Osteoblast (primary cell): ENCODE measurements around the gene KLHL21. TPM values are rescaled to one million over a fixed set of nuclear protein-coding genes. Genes with fewer than 3 reads are reported as not detected.

Source experiments
- DNase-seq: peaks from one replicate; pipeline ENCODE4 v3.0.0; 2011; ENCODE audit warnings: low spot score, mixed read lengths; ENCODE audit not compliant: insufficient read length; ENCODE audit errors: missing footprints
- H2AFZ ChIP-seq: 2 replicates; pipeline ENCODE4 v1.6.0; 2011; ENCODE audit warnings: mild to moderate bottlenecking, low read length
- H3K27ac ChIP-seq: 2 replicates; pipeline ENCODE4 v1.5.1; 2011; ENCODE audit warnings: mild to moderate bottlenecking, low read depth, low read length, moderate library complexity
- H3K27me3 ChIP-seq: 2 replicates; pipeline ENCODE4 v1.6.0; 2012; ENCODE audit warnings: mild to moderate bottlenecking, control low read depth, inconsistent platforms, low read length, moderate library complexity; ENCODE audit not compliant: insufficient read depth
- H3K36me3 ChIP-seq: 2 replicates; pipeline ENCODE4 v1.5.1; 2011; ENCODE audit warnings: mild to moderate bottlenecking, low read length, control low read depth, moderate library complexity; ENCODE audit not compliant: insufficient read depth
- H3K4me1 ChIP-seq: 2 replicates; pipeline ENCODE4 v1.5.1; 2011; ENCODE audit warnings: mild to moderate bottlenecking, low read length, control low read depth, moderate library complexity; ENCODE audit not compliant: insufficient read depth
- H3K4me2 ChIP-seq: 2 replicates; pipeline ENCODE4 v1.6.0; 2011; ENCODE audit warnings: mild to moderate bottlenecking, low read length; ENCODE audit not compliant: insufficient read depth
- H3K4me3 ChIP-seq: fragments of 200-600 bp; sonication (generic); 3 replicates; pipeline ENCODE4 v1.5.1; 2012; ENCODE audit warnings: mild to moderate bottlenecking, low read length, inconsistent platforms; ENCODE audit not compliant: insufficient read depth
- H3K79me2 ChIP-seq: 2 replicates; pipeline ENCODE4 v1.6.0; 2012; ENCODE audit warnings: mild to moderate bottlenecking, low read length, control low read depth, inconsistent platforms; ENCODE audit not compliant: insufficient read depth
- H3K9me3 ChIP-seq: 2 replicates; pipeline ENCODE4 v1.5.1; 2011; ENCODE audit warnings: low read depth, low read length, control low read depth
- H4K20me1 ChIP-seq: 2 replicates; pipeline ENCODE4 v1.6.0; 2012; ENCODE audit warnings: mild to moderate bottlenecking, low read length, control low read depth; ENCODE audit not compliant: insufficient read depth
- total RNA-seq: library from RNA; depleted of rRNA; stranded (reverse); fragments of >200 nt; gene quantifications from 2 replicates; pipeline ENCODE4 v1.2.3, GENCODE V29; 2012
- TF ChIP-seq, protein P1 (sequence below): IDR thresholded peaks from 2 replicates; pipeline ENCODE4 v1.5.1; 2011; ENCODE audit warnings: mild to moderate bottlenecking, low read depth, low read length, moderate library complexity; ENCODE audit errors: extremely low read depth

Gene KLHL21
- total RNA-seq, 1 donor: 86.1 TPM

DNA sequence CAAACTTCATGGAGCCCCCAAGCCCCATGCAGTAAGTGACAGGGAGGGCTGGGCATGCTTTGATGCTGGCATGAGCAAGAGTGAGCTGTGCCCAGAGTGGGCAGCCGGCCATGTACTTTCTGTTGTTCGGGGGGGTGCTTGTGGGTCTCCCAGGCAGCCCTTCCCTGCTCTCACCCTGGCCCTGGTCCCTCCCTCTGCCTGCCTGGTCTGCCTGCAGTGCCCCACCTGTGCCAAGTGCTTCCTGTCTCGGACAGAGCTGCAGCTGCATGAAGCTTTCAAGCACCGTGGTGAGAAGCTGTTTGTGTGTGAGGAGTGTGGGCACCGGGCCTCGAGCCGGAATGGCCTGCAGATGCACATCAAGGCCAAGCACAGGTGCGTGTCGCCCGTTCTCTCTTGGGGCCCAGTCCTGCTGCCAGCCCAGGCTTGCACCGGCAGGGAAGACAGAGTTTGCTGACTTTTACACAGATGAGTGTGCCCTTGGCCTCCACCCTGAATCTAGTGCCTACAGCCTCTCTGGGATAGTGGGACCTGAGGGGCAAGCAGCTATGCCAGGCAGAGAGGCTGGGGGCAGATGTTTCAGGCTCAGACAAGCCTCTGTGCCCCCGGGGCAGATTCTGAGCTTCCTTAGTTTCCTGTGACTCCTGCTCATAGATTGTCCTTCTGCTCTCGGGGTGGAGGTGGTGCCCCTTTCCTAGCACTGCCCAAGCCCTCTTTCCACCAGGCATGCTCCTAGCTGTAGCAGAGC, 15.2 kb downstream of the KLHL21 start:
- peaks cover 29% of the 10 kb centered on the region for H3K79me2 ChIP-seq
- TF ChIP-seq, protein P1, sequence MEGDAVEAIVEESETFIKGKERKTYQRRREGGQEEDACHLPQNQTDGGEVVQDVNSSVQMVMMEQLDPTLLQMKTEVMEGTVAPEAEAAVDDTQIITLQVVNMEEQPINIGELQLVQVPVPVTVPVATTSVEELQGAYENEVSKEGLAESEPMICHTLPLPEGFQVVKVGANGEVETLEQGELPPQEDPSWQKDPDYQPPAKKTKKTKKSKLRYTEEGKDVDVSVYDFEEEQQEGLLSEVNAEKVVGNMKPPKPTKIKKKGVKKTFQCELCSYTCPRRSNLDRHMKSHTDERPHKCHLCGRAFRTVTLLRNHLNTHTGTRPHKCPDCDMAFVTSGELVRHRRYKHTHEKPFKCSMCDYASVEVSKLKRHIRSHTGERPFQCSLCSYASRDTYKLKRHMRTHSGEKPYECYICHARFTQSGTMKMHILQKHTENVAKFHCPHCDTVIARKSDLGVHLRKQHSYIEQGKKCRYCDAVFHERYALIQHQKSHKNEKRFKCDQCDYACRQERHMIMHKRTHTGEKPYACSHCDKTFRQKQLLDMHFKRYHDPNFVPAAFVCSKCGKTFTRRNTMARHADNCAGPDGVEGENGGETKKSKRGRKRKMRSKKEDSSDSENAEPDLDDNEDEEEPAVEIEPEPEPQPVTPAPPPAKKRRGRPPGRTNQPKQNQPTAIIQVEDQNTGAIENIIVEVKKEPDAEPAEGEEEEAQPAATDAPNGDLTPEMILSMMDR: no peak
- H3K9me3 ChIP-seq: no peaks in the 10 kb centered on the region
- no peak overlapping the region for H3K4me2 ChIP-seq
- H3K4me1 ChIP-seq: no peaks in the 10 kb centered on the region
- H3K27me3 ChIP-seq: no peaks in the 10 kb centered on the region
- peaks cover 36% of the 10 kb centered on the region for H4K20me1 ChIP-seq
- peak; percentile 90 for DNase-seq
- no peak overlapping the region for H3K27ac ChIP-seq
- H2AFZ ChIP-seq: no peak overlapping the region
- peaks cover 41% of the 10 kb centered on the region for H3K36me3 ChIP-seq
- H3K4me3 ChIP-seq: no peak overlapping the region

DNA sequence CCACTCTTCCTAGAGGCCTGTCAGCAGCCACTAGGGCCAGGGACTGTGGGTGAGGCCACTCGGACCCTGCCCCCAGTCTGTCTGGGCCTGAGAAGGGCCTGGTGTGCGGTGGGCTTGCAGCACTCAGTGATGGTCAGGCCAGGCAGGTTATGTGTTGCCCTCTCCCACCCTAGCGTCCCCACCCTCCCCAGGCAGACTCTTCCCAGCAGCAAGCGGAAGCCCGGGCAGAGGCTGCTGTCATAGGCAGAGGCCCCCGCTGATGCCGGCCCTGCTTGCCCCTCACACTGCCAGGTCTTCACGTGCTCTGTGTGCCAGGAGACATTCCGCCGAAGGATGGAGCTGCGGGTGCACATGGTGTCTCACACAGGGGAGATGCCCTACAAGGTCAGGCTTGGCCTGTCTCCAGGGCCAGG, 16.3 kb downstream of the KLHL21 start:
- Histone ChIP-seq H3K36me3 (peaks cover 34% of the 10 kb centered on the region), H4K20me1 (peaks cover 33% of the 10 kb centered on the region), H3K4me2 (no peak overlapping the region), H3K4me1 (no peaks in the 10 kb centered on the region), H3K4me3 (no peak overlapping the region), H3K9me3 (no peaks in the 10 kb centered on the region), H2AFZ (no peak overlapping the region), H3K27me3 (no peaks in the 10 kb centered on the region), H3K27ac (no peak overlapping the region), H3K79me2 (peaks cover 28% of the 10 kb centered on the region)
- peak; percentile 59 for DNase-seq
- TF ChIP-seq, protein P1: no peak

DNA sequence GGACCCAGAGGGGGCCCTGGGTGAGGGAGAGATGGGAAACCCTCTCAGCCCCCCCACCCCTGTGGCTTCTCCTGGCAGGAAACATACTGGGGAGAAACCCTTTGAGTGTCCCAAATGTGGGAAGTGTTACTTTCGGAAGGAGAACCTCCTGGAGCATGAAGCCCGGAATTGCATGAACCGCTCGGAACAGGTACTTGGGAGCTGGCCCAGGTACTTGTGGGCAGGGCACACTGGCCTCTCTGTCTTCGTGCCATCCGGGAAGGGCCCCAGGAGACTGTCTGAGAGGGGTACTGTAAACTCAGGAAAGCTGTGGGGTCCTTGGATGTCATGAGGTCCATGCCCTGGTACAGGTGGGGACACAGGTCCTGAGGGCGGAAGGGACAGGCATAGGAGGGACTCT, 16.8 kb downstream of the KLHL21 start:
- Histone ChIP-seq H4K20me1 (peaks cover 31% of the 10 kb centered on the region), H2AFZ (no peak overlapping the region), H3K4me3 (no peak overlapping the region), H3K36me3 (peaks cover 31% of the 10 kb centered on the region), H3K4me2 (no peak overlapping the region), H3K9me3 (no peaks in the 10 kb centered on the region), H3K4me1 (peaks cover 3% of the 10 kb centered on the region), H3K27me3 (no peaks in the 10 kb centered on the region), H3K27ac (no peak overlapping the region), H3K79me2 (peaks cover 28% of the 10 kb centered on the region)
- TF ChIP-seq, protein P1: no peak
- DNase-seq: peak; percentile 18

DNA sequence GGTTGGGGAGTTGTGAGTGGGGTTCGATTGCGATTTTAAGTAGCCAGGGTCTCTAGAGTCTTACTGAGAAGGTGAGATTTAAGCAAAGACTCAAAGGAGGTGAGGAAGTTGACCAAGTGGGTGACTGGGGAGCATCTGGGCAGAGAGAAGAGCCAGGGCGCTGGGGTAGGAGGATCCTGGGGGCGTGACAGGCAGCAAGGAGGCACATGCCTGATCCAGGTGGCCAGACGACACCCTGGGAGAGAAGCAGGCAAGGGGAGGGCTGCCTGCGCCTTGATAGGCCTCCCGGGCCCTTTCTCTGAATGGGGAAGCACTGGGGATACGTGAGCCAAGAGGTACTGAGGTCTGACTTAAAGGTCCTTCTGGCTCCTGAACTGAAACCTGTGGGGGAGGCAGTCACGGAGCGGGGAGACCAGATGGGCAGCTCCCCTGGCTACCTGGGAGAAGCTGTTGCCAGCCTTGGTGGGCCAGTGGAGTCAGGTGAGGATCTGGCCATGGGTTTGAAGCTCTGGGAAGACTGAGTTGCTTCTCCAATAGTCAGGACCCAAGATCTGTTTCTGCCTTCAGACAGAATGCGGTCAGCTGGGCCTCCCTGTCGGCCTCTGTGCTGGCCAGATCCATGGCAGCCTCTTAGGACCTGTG, 17.5 kb downstream of the KLHL21 start:
- Histone ChIP-seq H3K9me3 (no peaks in the 10 kb centered on the region), H3K79me2 (peaks cover 30% of the 10 kb centered on the region), H3K4me1 (peaks cover 10% of the 10 kb centered on the region), H3K27me3 (no peaks in the 10 kb centered on the region), H3K27ac (no peak overlapping the region), H3K4me3 (no peak overlapping the region), H4K20me1 (peaks cover 27% of the 10 kb centered on the region), H3K36me3 (peaks cover 25% of the 10 kb centered on the region), H2AFZ (no peak overlapping the region), H3K4me2 (no peak overlapping the region)
- TF ChIP-seq, protein P1: no peak
- DNase-seq: peak; percentile 71
